HepG2 (cell line): ENCODE results near the gene ZFP69. TPM values are rescaled to one million over a fixed set of nuclear protein-coding genes. Genes with fewer than 3 reads are reported as not detected.

Source experiments
- AKAP8 ChIP-seq: sonication (generic); formaldehyde crosslinking; IDR thresholded peaks from 2 replicates; pipeline ENCODE4 v1.5.1; 2020; ENCODE audit warnings: mild to moderate bottlenecking, missing genetic modification reagents
- CC2D1A ChIP-seq: sonication (generic); formaldehyde crosslinking; IDR thresholded peaks from 2 replicates; pipeline ENCODE4 v1.8.1; 2023; ENCODE audit warnings: mild to moderate bottlenecking, missing genetic modification reagents
- DMAP1 ChIP-seq: IDR thresholded peaks from 2 replicates; pipeline ENCODE4 v1.6.1; 2016
- FOSL1 ChIP-seq: sonication (generic); formaldehyde crosslinking; IDR thresholded peaks from 2 replicates; pipeline ENCODE4 v1.9.0; 2021; ENCODE audit warnings: missing genetic modification reagents, borderline replicate concordance
- RBFOX2 ChIP-seq: fragments of 200-400 bp; formaldehyde crosslinking; IDR thresholded peaks from 2 replicates; pipeline ENCODE4 v1.6.1; 2017; ENCODE audit warnings: low read depth, mild to moderate bottlenecking, low read length
- SOX5 ChIP-seq: IDR thresholded peaks from 2 replicates; pipeline ENCODE4 v1.6.1; 2016; ENCODE audit warnings: borderline replicate concordance
- TCF7 ChIP-seq: sonication (generic); IDR thresholded peaks from 2 replicates; pipeline ENCODE4 v1.6.1; 2016; ENCODE audit warnings: antibody characterized with exemption, low read depth
- ZKSCAN1 ChIP-seq: fragments of 150-350 bp; IDR thresholded peaks from 2 replicates; pipeline ENCODE4 v1.6.1; 2014; ENCODE audit warnings: low read length
- ZNF205 ChIP-seq: IDR thresholded peaks from 2 replicates; pipeline ENCODE4 v1.6.1; 2018; ENCODE audit warnings: missing biosample characterization, missing genetic modification reagents
- ZNF382 ChIP-seq: sonication (generic); formaldehyde crosslinking; IDR thresholded peaks from 2 replicates; pipeline ENCODE4 v1.5.0; 2020; ENCODE audit warnings: missing genetic modification reagents, mild to moderate bottlenecking, borderline replicate concordance
- ZNF777 ChIP-seq: sonication (generic); formaldehyde crosslinking; IDR thresholded peaks from 2 replicates; pipeline ENCODE4 v1.4.0; 2020; ENCODE audit warnings: missing genetic modification reagents
- polyA plus RNA-seq, 8 experiments: library from polyadenylated mRNA; depleted of rRNA in 3 of 8; stranded (reverse) in 7 of 8; unstranded in 1 of 8; fragments of >200 nt; fragmentation: Illumina TruSeq in 4 of 8; extraction: Trizol in 4 of 8; gene quantifications; 2 replicates each; pipeline versions ENCODE4 v1.2.1 to v1.2.3, GENCODE V29; 2011 to 2016; ENCODE audit warnings: low read depth in 4 of 8, missing spikeins in 1 of 8, mixed read lengths in 1 of 8; ENCODE audit not compliant: insufficient read depth in 1 of 8
- total RNA-seq, 5 experiments: library from RNA; depleted of rRNA; stranded (reverse); fragments of >200 nt; fragmentation: Illumina TruSeq; extraction: Trizol; gene quantifications; 2 replicates each; pipeline ENCODE4 v1.2.3, GENCODE V29; 2016; ENCODE audit warnings: low read depth in 1 of 5
- TF ChIP-seq, protein P1 (sequence below): IDR thresholded peaks from 2 replicates; pipeline ENCODE4 v1.6.1; 2012; ENCODE audit warnings: low read length, improper control_type of control experiment
- TF ChIP-seq, protein P2 (sequence below): sonication (generic); formaldehyde crosslinking; conservative IDR thresholded peaks from 2 replicates; pipeline ENCODE4 v1.8.0; 2022; ENCODE audit warnings: low read depth, missing genetic modification reagents
- TF ChIP-seq, protein P3 (sequence below), 2 experiments: fragments of 450-650 bp in 1 of 2; sonication (generic) in 1 of 2; formaldehyde crosslinking in 1 of 2; IDR thresholded peaks; 2 replicates each; pipeline versions ENCODE4 v1.6.1 to v1.8.0; 2016 to 2022; ENCODE audit warnings: antibody characterized with exemption in 1 of 2, mild to moderate bottlenecking in 1 of 2, missing genetic modification reagents in 1 of 2
- TF ChIP-seq, protein P4 (sequence below): IDR thresholded peaks from 2 replicates; pipeline ENCODE4 v1.6.1; 2016; ENCODE audit warnings: missing genetic modification reagents, missing compliant biosample characterization

The ZFP69 gene
- total and polyA plus RNA-seq, 2 of the 13 experiments (the other 11 are each of a cell fraction or from before 2014, with no cell fraction given) = 2.6 to 5.6 TPM

DNA sequence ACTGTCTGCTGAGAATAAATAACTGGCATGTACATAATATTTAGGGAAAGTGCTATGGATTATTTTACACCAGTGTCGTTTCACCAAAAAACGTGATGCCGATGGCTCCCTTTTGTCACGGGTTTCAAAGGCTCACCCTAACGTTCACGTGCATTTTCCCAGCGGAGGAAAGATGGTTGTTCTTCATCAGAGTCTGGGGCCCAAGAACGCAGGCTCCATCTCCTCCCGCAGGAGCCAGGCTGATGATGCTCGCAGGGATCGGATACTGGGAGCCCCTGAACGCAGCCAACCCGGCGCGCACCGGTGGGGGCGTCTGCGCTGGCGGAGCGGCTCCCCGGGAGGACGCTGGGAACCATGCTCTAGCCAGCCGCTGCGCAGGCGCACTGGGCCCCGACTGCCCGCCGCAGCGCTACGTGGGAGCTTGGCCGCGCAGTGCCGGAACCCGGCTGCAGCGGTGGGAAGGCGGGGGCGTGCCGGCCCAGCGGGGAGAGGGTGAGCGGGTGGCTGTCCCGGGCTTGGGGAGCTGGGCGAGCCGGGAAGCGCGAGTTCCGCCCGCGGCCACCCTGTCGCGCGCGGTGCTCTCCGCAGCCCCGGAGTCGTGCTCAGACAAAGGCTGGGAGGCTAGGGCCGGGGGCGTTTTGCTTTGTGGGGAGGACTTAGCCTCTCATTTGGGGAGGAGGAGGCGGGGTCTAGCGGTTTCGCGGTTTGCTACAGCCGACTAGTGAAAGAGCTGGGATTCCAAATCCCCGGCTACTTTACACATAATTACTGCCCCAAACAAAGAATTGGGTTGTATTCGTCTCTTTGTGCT, 27.2 kb upstream of the ZFP69 start, which contains the start of gene ZFP69B (continued):
- no peak for TF ChIP-seq ZKSCAN1
- 0 out of 2 replicates have a peak, but pooled peaks have one; percentile 52 for TF ChIP-seq AKAP8 (CRISPR knock-in tag)
- no peak for TF ChIP-seq CC2D1A (CRISPR knock-in tag)
- TF ChIP-seq, protein P1, sequence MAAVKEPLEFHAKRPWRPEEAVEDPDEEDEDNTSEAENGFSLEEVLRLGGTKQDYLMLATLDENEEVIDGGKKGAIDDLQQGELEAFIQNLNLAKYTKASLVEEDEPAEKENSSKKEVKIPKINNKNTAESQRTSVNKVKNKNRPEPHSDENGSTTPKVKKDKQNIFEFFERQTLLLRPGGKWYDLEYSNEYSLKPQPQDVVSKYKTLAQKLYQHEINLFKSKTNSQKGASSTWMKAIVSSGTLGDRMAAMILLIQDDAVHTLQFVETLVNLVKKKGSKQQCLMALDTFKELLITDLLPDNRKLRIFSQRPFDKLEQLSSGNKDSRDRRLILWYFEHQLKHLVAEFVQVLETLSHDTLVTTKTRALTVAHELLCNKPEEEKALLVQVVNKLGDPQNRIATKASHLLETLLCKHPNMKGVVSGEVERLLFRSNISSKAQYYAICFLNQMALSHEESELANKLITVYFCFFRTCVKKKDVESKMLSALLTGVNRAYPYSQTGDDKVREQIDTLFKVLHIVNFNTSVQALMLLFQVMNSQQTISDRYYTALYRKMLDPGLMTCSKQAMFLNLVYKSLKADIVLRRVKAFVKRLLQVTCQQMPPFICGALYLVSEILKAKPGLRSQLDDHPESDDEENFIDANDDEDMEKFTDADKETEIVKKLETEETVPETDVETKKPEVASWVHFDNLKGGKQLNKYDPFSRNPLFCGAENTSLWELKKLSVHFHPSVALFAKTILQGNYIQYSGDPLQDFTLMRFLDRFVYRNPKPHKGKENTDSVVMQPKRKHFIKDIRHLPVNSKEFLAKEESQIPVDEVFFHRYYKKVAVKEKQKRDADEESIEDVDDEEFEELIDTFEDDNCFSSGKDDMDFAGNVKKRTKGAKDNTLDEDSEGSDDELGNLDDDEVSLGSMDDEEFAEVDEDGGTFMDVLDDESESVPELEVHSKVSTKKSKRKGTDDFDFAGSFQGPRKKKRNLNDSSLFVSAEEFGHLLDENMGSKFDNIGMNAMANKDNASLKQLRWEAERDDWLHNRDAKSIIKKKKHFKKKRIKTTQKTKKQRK = no peak
- TF ChIP-seq, protein P2, sequence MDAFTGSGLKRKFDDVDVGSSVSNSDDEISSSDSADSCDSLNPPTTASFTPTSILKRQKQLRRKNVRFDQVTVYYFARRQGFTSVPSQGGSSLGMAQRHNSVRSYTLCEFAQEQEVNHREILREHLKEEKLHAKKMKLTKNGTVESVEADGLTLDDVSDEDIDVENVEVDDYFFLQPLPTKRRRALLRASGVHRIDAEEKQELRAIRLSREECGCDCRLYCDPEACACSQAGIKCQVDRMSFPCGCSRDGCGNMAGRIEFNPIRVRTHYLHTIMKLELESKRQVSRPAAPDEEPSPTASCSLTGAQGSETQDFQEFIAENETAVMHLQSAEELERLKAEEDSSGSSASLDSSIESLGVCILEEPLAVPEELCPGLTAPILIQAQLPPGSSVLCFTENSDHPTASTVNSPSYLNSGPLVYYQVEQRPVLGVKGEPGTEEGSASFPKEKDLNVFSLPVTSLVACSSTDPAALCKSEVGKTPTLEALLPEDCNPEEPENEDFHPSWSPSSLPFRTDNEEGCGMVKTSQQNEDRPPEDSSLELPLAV (CRISPR knock-in tag) = no peak
- no peak for TF ChIP-seq ZNF382
- no peak for TF ChIP-seq FOSL1 (CRISPR knock-in tag)
- TF ChIP-seq SOX5 = no peak; the same call in 1 of the 2 replicates
- peak; percentile 53 for TF ChIP-seq DMAP1
- TF ChIP-seq, protein P3, sequence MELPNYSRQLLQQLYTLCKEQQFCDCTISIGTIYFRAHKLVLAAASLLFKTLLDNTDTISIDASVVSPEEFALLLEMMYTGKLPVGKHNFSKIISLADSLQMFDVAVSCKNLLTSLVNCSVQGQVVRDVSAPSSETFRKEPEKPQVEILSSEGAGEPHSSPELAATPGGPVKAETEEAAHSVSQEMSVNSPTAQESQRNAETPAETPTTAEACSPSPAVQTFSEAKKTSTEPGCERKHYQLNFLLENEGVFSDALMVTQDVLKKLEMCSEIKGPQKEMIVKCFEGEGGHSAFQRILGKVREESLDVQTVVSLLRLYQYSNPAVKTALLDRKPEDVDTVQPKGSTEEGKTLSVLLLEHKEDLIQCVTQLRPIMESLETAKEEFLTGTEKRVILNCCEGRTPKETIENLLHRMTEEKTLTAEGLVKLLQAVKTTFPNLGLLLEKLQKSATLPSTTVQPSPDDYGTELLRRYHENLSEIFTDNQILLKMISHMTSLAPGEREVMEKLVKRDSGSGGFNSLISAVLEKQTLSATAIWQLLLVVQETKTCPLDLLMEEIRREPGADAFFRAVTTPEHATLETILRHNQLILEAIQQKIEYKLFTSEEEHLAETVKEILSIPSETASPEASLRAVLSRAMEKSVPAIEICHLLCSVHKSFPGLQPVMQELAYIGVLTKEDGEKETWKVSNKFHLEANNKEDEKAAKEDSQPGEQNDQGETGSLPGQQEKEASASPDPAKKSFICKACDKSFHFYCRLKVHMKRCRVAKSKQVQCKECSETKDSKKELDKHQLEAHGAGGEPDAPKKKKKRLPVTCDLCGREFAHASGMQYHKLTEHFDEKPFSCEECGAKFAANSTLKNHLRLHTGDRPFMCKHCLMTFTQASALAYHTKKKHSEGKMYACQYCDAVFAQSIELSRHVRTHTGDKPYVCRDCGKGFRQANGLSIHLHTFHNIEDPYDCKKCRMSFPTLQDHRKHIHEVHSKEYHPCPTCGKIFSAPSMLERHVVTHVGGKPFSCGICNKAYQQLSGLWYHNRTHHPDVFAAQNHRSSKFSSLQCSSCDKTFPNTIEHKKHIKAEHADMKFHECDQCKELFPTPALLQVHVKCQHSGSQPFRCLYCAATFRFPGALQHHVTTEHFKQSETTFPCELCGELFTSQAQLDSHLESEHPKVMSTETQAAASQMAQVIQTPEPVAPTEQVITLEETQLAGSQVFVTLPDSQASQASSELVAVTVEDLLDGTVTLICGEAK (IDR thresholded peaks at IDR 0.05) = no peak
- TF ChIP-seq, protein P3 (CRISPR knock-in tag; IDR thresholded peaks at IDR 0.05) = no peak; the same call in 1 of the 2 replicates
- no peak for TF ChIP-seq TCF7
- TF ChIP-seq, protein P4, sequence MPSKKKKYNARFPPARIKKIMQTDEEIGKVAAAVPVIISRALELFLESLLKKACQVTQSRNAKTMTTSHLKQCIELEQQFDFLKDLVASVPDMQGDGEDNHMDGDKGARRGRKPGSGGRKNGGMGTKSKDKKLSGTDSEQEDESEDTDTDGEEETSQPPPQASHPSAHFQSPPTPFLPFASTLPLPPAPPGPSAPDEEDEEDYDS (CRISPR knock-in tag) = peak; percentile 66
- peak; percentile 90 for TF ChIP-seq RBFOX2
- TF ChIP-seq ZNF777 (CRISPR knock-in tag) = peak; percentile 28; the same call in 1 of the 2 replicates
- TF ChIP-seq ZNF205 (CRISPR knock-in tag) = no peak
